Activated CD8-positive, alpha-beta memory T cell treated with anti-CD3 and anti-CD28 coated beads, Interleukin-2, amount 50 U/mL, for 1 hour (primary cell): ENCODE results near the gene VWCE.
"Not testable (repeated sequence)": the region's sequence is repeated elsewhere in the genome, so short reads cannot be mapped to it uniquely, and the experiment has no call there.

Experiments
- DNase-seq: peaks from one replicate; pipeline ENCODE4 v3.0.0-alpha.2; 2020; ENCODE audit errors: extremely low read depth

Gene VWCE

DNA sequence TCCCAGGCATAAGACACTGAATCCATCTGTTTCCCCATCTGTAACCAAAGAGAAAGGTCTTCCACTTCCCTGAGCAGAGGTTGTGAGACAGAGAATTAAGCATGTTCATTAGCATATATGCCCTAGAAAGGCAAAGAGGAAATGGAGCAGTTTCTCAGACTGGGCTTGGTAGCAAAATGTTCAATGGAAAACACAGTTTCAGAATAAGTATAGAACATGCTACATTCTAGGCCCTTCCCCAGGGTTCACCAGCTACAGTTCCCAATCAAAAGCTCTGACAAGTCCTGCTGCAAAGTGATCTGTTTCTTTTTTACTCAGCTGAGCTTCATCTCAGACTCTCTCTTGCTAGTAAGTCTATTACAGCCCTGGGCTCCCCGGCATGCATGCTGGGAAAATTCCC is 42.8 kb downstream of the VWCE start:
- not testable (repeated sequence) for DNase-seq

DNA sequence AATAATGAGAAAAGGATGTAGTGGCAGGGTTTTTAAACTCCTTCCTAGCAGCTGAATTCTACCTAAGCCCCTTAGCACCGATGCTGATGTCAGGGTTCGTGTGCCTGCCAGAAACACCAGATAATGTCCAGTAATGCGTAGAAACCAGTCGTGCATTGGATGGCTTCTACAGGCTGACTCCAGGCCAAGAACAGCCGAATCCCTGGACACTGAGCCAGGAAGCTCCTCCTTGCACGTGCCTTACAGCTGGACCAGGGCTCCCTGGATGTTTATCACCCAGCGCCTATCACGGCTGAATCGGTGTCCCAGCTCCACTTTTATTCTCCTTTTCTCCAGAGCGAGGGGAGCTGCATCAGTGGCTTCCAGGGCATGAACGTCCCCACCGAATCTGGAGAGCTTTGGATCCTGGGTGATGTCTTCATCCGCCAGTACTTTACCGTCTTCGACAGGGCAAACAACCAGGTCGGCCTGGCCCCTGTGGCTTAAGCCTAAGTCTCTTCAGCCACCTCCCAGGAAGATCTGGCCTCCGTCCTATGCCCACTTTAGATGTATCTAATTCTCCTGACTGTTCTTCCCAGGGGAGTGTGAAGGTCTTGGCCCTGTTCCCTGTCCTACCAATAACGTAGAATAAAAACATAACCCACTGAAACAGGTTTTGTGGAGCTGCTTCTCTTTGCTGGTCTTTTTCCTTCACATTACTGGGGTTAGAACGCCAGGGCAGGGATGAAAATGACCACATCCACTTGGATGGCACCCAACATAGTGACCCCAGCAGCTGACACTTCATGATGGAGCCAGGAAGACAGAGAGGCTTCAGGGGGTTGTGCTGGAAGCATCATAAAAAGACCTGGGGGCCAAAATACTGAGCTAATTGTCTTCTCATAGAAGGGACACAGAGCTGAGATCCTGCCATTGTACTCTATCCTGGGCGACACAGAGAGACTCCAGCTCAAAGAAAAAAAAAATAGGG is 44.0 kb downstream of the VWCE start:
- DNase-seq = not testable (repeated sequence)

DNA sequence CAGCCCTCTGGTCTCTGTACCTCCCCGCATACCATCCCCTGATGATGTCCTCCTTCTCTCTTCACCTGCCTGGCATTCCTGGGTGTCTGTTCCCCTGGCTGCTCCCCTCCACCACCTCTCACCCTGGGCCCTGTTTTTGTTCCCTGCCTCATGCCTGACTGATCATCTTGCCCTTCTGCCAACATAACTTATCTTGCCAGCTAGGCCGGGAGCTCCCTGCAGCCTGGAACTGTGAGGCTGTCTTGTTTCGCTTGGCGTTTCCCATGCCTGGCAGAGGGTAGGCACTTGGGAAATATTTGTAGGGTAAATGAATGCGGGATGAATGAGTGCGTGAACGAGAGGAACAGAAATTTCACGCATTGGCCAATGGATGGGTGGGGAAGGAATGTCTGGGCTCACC is 45.9 kb downstream of the VWCE start:
- DNase-seq = not testable (repeated sequence)

DNA sequence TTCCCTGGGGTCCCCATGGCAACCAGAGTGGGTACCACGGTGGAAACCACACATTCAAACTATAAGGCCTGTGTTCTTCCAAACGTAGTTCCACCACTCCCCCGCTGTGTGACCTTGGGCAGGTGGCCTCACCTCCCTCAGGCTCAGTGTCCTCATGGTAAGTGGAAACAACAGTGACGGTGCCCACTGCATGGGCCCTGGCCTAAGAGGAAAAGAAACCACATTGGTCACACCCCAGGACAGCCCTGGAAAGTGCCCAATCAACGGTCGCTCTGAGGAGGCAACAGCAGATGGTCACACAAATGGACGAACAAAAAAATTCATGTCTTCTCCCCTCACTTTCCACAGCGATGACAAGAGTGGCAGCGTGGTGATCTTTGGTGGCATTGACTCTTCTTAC is 47.0 kb downstream of the VWCE start:
- DNase-seq = not testable (repeated sequence)

- DNase-seq = not testable (repeated sequence)
Observed at GRCh38 chr11:61245284-61245964, 49.7 kb downstream of the VWCE start.

- DNase-seq = not testable (repeated sequence)
Observed at GRCh38 chr11:61241526-61241925, 53.6 kb downstream of the VWCE start.

DNA sequence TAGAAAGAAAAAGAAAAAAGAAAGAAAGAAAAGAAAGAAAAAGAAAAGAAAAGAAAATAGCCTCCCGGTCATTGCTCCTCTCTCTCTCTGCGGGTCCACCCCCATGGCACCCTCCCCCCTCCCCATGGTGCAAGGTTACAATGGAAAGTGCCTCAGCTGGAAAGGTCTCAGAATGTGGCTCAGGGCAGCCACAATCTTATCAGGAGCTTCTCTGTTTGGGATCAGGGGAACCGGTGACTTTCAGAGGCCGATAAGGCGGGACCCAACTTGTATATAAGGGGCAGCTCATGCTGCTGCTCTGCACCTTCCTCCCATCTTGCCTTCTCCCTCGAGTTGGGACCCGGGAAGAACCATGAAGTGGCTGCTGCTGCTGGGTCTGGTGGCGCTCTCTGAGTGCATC is 54.2 kb downstream of the VWCE start, which contains the start of gene PGA5:
Gene PGA5, plus strand, starts transcription at position 301 of the 400 bp plus-strand sequence. Its CDS starts 52 bp downstream, at position 353.
- not testable (repeated sequence) for DNase-seq

DNA sequence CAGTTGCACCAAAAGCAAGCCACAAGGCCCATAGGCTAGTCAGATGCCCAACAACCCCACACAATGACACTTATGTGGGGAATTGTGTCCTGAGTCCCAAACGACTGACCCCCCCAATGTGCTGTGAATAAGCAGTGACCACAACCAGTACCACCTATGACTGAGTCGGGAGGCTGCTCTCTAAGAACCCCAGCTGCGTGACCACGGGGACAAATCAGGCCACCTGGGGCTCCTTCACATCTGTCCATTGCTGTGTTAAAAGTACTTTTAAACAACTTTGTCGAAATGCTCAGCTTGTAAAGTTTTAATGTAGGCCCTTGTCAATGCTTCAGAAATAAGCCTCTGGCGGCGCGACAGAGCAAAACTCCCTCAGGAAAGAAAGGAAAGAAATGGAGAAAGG is 54.8 kb downstream of the VWCE start:
- DNase-seq = not testable (repeated sequence)

DNA sequence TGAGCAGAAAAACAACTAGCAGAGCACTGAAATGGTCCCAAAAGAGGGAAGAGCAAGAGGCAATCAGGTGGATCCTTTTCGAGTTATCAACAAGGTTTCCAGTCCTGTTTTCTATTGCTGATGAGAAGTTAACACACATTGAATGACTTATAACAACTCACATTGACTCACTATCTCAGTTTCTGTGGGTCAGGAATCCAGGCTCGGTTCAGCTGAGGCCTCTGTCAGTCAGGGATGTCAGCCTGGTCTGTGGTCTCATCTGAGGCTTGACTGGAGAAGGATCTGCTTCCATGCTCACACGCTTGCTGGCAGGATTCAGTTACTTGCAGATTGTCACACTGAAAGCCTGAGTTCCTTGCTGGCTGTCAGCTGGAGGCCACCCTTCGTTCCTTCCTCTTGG is 58.0 kb downstream of the VWCE start:
- DNase-seq = not testable (repeated sequence)

GRCh38 chr11:61232548-61233145 is 62.5 kb downstream of the VWCE start:
- not testable (repeated sequence) for DNase-seq

DNA sequence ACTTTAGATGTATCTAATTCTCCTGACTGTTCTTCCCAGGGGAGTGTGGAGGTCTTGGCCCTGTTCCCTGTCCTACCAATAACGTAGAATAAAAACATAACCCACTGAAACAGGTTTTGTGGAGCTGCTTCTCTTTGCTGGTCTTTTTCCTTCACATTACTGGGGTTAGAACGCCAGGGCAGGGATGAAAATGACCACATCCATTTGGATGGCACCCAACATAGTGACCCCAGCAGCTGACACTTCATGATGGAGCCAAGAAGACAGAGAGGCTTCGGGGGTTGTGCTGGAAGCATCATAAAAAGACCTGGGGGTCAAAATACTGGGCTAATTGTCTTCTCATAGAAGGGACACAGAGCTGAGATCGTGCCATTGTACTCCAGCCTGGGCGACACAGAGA is 63.5 kb downstream of the VWCE start:
- DNase-seq = not testable (repeated sequence)

GRCh38 chr11:61231033-61231432 is 64.1 kb downstream of the VWCE start:
- DNase-seq = not testable (repeated sequence)

- DNase-seq = not testable (repeated sequence)
Observed at GRCh38 chr11:61229458-61229857, 65.7 kb downstream of the VWCE start.

DNA sequence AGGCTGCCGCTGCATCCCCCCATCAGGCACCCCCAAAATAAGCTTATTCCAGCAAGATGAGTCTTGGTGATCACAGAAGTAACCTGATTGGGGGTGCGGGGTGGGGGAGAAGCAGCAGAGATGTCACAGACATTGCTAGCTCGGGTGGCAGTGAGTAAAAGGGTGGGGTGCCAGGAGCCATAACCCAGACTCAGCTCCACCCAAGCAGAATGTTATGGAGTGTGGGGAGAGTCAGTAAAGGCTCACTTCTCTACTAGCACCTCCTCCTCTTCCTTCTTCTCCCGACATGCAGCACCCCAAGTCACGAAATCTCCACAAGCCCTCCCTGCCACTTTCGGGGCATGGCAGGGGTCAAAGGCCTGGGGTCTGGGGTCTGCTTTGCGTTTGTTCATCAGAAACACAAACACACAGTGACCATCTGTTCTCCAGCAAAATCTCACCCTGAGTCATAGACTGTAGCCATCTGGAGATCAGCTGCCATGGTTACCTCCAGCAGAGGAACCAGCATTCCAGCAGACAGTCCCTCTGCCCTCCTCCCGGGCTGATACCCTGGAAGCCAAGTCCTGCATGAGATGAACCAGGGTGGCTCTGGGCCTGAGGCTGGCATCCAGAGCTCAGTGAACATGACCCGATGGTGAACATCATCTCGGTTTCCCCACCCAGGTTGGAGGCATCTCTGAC is 68.5 kb downstream of the VWCE start:
- DNase-seq = not testable (repeated sequence)

DNA sequence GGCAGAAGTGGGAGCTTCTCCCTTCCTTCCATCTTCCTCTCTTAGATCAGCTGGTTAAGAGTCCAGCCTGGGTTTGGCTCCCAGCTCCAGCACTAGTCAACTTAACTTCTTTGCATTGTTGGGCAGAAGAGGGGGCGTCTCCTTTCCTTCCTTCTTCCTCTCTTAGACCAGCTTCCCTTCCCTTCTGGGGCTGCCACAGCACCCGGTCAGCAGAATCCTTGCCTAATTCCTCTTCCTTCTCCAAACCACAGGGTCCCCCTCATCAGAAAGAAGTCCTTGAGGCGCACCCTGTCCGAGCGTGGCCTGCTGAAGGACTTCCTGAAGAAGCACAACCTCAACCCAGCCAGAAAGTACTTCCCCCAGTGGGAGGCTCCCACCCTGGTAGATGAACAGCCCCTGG is 72.4 kb downstream of the VWCE start:
- not testable (repeated sequence) for DNase-seq

DNA sequence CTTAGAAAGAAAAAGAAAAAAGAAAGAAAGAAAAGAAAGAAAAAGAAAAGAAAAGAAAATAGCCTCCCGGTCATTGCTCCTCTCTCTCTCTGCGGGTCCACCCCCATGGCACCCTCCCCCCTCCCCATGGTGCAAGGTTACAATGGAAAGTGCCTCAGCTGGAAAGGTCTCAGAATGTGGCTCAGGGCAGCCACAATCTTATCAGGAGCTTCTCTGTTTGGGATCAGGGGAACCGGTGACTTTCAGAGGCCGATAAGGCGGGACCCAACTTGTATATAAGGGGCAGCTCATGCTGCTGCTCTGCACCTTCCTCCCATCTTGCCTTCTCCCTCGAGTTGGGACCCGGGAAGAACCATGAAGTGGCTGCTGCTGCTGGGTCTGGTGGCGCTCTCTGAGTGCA is 73.1 kb downstream of the VWCE start, which contains the start of gene PGA4:
Gene PGA4, plus strand, starts transcription at position 301 of the 400 bp plus-strand sequence. Its CDS starts 54 bp downstream, at position 355.
- DNase-seq = not testable (repeated sequence)

GRCh38 chr11:61219016-61219415 is 76.1 kb downstream of the VWCE start:
- DNase-seq = not testable (repeated sequence)

- DNase-seq = not testable (repeated sequence)
Observed at GRCh38 chr11:61218306-61218705, 76.8 kb downstream of the VWCE start.

GRCh38 chr11:61213711-61214324 is 81.3 kb downstream of the VWCE start:
- DNase-seq = not testable (repeated sequence)

DNA sequence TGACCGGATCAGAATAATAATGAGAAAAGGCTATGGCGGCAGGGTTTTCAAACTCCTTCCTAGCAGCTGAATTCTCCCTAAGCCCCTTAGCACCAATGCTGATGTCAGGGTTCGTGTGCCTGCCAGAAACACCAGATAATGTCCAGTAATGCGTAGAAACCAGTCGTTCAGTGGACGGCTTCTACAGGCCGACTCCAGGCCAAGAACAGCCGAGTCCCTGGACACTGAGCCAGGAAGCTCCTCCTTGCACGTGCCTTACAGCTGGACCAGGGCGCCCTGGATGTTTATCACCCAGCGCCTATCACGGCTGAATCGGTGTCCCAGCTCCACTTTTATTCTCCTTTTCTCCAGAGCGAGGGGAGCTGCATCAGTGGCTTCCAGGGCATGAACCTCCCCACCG is 82.9 kb downstream of the VWCE start:
- DNase-seq = not testable (repeated sequence)
